ENCODE measurements around the gene SEMA7A. TPM values are rescaled to one million over a fixed set of nuclear protein-coding genes. Genes with fewer than 3 reads are reported as not detected.
"Not testable (repeated sequence)": the region's sequence is repeated elsewhere in the genome, so short reads cannot be mapped to it uniquely, and the experiment has no call there.

Gene SEMA7A
- total and polyA plus RNA-seq, 2 experiments from 2014 or later: 0.99 to 11.9 TPM

GRCh38 chr15:74460871-74461846 is 27.4 kb upstream of the SEMA7A start, which contains the start of gene UBL7:
UBL7 (minus strand) TSS chr15:74461160; CDS start chr15:74458867, 2,293 bp downstream.
- no peaks in the 10 kb centered on the region for H3K27me3 ChIP-seq
- peak; percentile 35 for TF ChIP-seq CTCF (IDR thresholded peaks at IDR 0.05; ENCODE audit: low read depth, low read length)

GRCh38 chr15:74460298-74460697 is 26.5 kb upstream of the SEMA7A start:
- TF ChIP-seq CTCF (IDR thresholded peaks at IDR 0.05; ENCODE audit: low read depth, low read length): no peak
- Histone ChIP-seq H3K27ac (peak overlapping the region; percentile 71), H3K9me3 (ENCODE audit: low read depth) (no peaks in the 10 kb centered on the region), H3K4me3 (peak overlapping the region; percentile 74), H3K36me3 (peaks cover 9% of the 10 kb centered on the region), H3K27me3 (no peaks in the 10 kb centered on the region), H3K4me1 (ENCODE audit: low read depth) (peaks cover 13% of the 10 kb centered on the region)
- DNase-seq (ENCODE audit: low read depth in 1 of 2, low spot score in 1 of 2): no peak

More at GRCh38 chr15:74460871-74461846, 27.4 kb upstream of the SEMA7A start, which contains the start of gene UBL7:
- peak; percentile 97 to 99 for DNase-seq (ENCODE audit: low read depth in 1 of 2, low spot score in 1 of 2)
- no peaks in the 10 kb centered on the region for H3K9me3 ChIP-seq (ENCODE audit: low read depth)
- H3K4me3 ChIP-seq: peak within 1 kb of the TSS; percentile 74
- H3K4me1 ChIP-seq (ENCODE audit: low read depth): peaks cover 13% of the 10 kb centered on the region
- peak within 1 kb of the TSS; percentile 97 for H3K27ac ChIP-seq
- peaks cover 9% of the 10 kb centered on the region for H3K36me3 ChIP-seq

GRCh38 chr15:74459798-74460197 is 26.0 kb upstream of the SEMA7A start:
- not testable (repeated sequence) for H3K27me3 ChIP-seq; H3K9me3 ChIP-seq (ENCODE audit: low read depth); DNase-seq (ENCODE audit: low read depth in 1 of 2, low spot score in 1 of 2); H3K4me3 ChIP-seq
- peaks cover 13% of the 10 kb centered on the region for H3K4me1 ChIP-seq (ENCODE audit: low read depth)
- peaks cover 12% of the 10 kb centered on the region for H3K36me3 ChIP-seq
- peak overlapping the region; percentile 71 for H3K27ac ChIP-seq

- DNase-seq (ENCODE audit: low read depth in 1 of 2, low spot score in 1 of 2): no peak
- H3K4me3 ChIP-seq: no peak overlapping the region
- H3K4me1 ChIP-seq (ENCODE audit: low read depth): peaks cover 13% of the 10 kb centered on the region
- H3K36me3 ChIP-seq: peaks cover 15% of the 10 kb centered on the region
- TF ChIP-seq CTCF (IDR thresholded peaks at IDR 0.05; ENCODE audit: low read depth, low read length): no peak
- no peaks in the 10 kb centered on the region for H3K9me3 ChIP-seq (ENCODE audit: low read depth)
- H3K27me3 ChIP-seq: no peaks in the 10 kb centered on the region
- no peak overlapping the region for H3K27ac ChIP-seq
Measured at GRCh38 chr15:74458473-74458872, 24.7 kb upstream of the SEMA7A start.

GRCh38 chr15:74457036-74457435 is 23.3 kb upstream of the SEMA7A start:
- peaks cover 23% of the 10 kb centered on the region for H3K36me3 ChIP-seq
- H3K4me1 ChIP-seq (ENCODE audit: low read depth); H3K27me3 ChIP-seq; DNase-seq (ENCODE audit: low read depth in 1 of 2, low spot score in 1 of 2); H3K9me3 ChIP-seq (ENCODE audit: low read depth); H3K27ac ChIP-seq; H3K4me3 ChIP-seq: not testable (repeated sequence)

GRCh38 chr15:74454764-74455500 is 21.2 kb upstream of the SEMA7A start:
- Histone ChIP-seq H3K9me3 (ENCODE audit: low read depth) (no peaks in the 10 kb centered on the region), H3K27ac (no peak overlapping the region), H3K27me3 (no peaks in the 10 kb centered on the region), H3K4me3 (no peak overlapping the region), H3K36me3 (peaks cover 34% of the 10 kb centered on the region), H3K4me1 (ENCODE audit: low read depth) (no peaks in the 10 kb centered on the region)
- no peak for TF ChIP-seq CTCF (IDR thresholded peaks at IDR 0.05; ENCODE audit: low read depth, low read length)
- no peak for DNase-seq (ENCODE audit: low read depth in 1 of 2, low spot score in 1 of 2)

All from cardiac muscle cell (in vitro differentiated cells and primary cell).